ENCODE measurements around the gene HOXB3.

DNA sequence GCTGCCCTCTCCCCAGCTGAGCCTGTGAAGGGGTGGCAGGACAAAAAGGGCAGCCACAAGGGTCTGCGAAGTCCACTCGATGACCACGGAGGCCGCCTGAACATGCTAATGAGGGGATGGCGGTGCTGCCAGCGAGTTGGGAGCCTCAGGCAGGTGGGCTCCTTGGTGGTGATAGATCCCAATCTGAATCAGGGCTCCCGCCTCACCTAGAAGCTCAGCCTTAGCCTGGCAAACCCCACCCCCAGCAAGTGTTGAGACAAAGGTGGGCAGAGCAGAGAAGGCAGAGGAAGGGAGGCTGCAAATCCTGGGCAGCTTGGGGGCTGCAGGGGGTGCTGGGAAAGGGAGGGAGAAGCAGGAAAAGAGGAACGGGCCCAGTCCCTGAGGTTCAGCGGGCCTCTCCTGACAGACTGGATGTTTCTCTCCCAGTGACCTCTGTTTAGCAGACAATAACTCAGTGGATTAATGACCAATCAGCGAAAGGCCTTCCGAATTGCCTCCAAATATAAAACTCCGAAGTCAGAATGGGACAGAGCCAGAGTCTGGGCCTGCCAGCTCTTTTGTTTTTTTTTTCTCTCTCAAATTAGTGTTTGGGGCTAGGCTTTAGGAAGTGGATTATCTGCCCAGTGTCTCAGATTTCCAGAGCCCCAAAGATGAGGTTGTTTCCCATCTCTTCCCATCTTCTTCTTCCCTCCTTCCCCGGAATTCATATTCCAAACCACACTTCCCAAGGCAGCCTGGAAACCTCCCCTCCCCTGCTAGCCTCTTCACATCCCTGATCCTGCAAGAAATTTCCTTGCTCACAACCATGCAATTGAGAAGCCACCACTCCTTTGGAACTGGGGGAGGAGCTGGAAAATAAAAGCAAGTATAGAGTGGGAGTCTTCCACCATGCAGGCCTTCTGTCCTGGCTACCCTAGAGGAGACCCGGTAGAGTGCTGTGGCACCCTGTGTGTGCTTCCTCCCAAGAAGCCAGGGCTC is 29.9 kb downstream of the HOXB3 start:
- TF ChIP-seq, protein P1, sequence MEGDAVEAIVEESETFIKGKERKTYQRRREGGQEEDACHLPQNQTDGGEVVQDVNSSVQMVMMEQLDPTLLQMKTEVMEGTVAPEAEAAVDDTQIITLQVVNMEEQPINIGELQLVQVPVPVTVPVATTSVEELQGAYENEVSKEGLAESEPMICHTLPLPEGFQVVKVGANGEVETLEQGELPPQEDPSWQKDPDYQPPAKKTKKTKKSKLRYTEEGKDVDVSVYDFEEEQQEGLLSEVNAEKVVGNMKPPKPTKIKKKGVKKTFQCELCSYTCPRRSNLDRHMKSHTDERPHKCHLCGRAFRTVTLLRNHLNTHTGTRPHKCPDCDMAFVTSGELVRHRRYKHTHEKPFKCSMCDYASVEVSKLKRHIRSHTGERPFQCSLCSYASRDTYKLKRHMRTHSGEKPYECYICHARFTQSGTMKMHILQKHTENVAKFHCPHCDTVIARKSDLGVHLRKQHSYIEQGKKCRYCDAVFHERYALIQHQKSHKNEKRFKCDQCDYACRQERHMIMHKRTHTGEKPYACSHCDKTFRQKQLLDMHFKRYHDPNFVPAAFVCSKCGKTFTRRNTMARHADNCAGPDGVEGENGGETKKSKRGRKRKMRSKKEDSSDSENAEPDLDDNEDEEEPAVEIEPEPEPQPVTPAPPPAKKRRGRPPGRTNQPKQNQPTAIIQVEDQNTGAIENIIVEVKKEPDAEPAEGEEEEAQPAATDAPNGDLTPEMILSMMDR (IDR thresholded peaks at IDR 0.05) = no peak
- no peak for TF ChIP-seq POLR2A (IDR thresholded peaks at IDR 0.05)

Measured in Peyer's patch (tissue), 4 donors.